Erythroblast (primary cell): ENCODE data around the gene ACTN1.

ENCODE experiments used
- DNase-seq, 2 experiments: peaks; one replicate each; lab custom pipeline; 2025; lab: John Stamatoyannopoulos, UW
- GATA1 ChIP-seq: IDR thresholded peaks from 2 replicates; pipeline ENCODE4 v1.6.1; 2011; ENCODE audit warnings: low read depth, mild to moderate bottlenecking, control low read depth, low read length, moderate library complexity
- POLR2A ChIP-seq: IDR thresholded peaks from 2 replicates; pipeline ENCODE4 v1.6.1; 2011; ENCODE audit warnings: mild to moderate bottlenecking, low read length

The ACTN1 gene

GRCh38 chr14:68944162-68944561 lies 34.9 kb downstream of the ACTN1 start:
- no peak for DNase-seq

GRCh38 chr14:68943107-68943506 lies 36.0 kb downstream of the ACTN1 start:
- TF ChIP-seq POLR2A: no peak
- TF ChIP-seq GATA1: no peak
- no peak for DNase-seq

More at GRCh38 chr14:68944162-68944561, 34.9 kb downstream of the ACTN1 start:
- TF ChIP-seq GATA1: no peak
- no peak for TF ChIP-seq POLR2A

- no peak for TF ChIP-seq POLR2A
- TF ChIP-seq GATA1: no peak
- DNase-seq: no peak
Measured at GRCh38 chr14:68942296-68943035, 36.6 kb downstream of the ACTN1 start.

GRCh38 chr14:68941820-68942219 lies 37.3 kb downstream of the ACTN1 start:
- TF ChIP-seq GATA1 (no peak), POLR2A (no peak)
- no peak for DNase-seq

GRCh38 chr14:68940614-68941185 lies 38.4 kb downstream of the ACTN1 start:
- DNase-seq: no peak
- TF ChIP-seq GATA1 (no peak), POLR2A (no peak)

- DNase-seq: no peak
- TF ChIP-seq POLR2A: no peak
- no peak for TF ChIP-seq GATA1
Measured at GRCh38 chr14:68939893-68940613, 39.0 kb downstream of the ACTN1 start.

- TF ChIP-seq GATA1 (no peak), POLR2A (no peak)
Measured at GRCh38 chr14:68939181-68939892, 39.8 kb downstream of the ACTN1 start.

GRCh38 chr14:68938271-68939150 lies 40.6 kb downstream of the ACTN1 start:
- TF ChIP-seq GATA1 (no peak), POLR2A (no peak)
- no peak for DNase-seq

More at GRCh38 chr14:68939181-68939892, 39.8 kb downstream of the ACTN1 start:
- no peak for DNase-seq

GRCh38 chr14:68937471-68938270 lies 41.4 kb downstream of the ACTN1 start:
- no peak for TF ChIP-seq GATA1
- no peak for TF ChIP-seq POLR2A
- no peak for DNase-seq

GRCh38 chr14:68936980-68937379 lies 42.1 kb downstream of the ACTN1 start:
- no peak for DNase-seq
- TF ChIP-seq POLR2A: no peak
- TF ChIP-seq GATA1: no peak

- TF ChIP-seq POLR2A (no peak), GATA1 (no peak)
- no peak for DNase-seq
Measured at GRCh38 chr14:68936476-68936875, 42.6 kb downstream of the ACTN1 start.

GRCh38 chr14:68935761-68936214 lies 43.3 kb downstream of the ACTN1 start:
- DNase-seq: no peak
- TF ChIP-seq GATA1: no peak
- TF ChIP-seq POLR2A: no peak
